Ovary (tissue), 1 donor: Measurements from ENCODE around the gene MST1.

Source experiments
- EP300 ChIP-seq: sonication (generic); formaldehyde crosslinking; IDR thresholded peaks from one replicate; pipeline ENCODE4 v1.6.1; 2017; ENCODE audit warnings: antibody characterized with exemption
- POLR2A ChIP-seq: fragments of 450-650 bp; IDR thresholded peaks from one replicate; pipeline ENCODE4 v1.6.1; 2017; ENCODE audit warnings: antibody characterized with exemption, mild to moderate bottlenecking, moderate library complexity

DNA sequence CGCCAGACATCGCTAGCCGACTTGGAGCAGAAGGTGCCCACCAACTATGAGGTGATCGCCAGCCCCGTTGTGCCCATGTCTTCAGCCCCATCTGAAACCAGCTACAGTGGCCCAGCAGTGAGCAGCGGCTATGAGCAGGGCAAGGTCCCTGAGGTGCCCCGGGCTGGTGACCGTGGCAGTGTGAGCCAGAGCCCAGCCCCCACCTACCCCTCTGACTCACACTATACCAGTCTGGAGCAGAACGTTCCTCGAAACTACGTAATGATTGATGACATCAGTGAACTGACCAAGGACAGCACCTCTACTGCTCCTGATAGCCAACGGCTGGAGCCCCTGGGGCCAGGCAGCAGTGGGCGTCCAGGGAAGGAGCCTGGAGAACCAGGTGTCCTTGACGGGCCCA is 28.0 kb downstream of the MST1 start:
- no peak for TF ChIP-seq EP300
- TF ChIP-seq POLR2A = no peak
